ENCODE results near the gene GPR155. TPM values are rescaled to one million over a fixed set of nuclear protein-coding genes. Genes with fewer than 3 reads are reported as not detected.
A peak's percentile ranks its signal among the peaks of the same experiment; 100 is the strongest.
"Not testable (repeated sequence)": the region's sequence is repeated elsewhere in the genome, so short reads cannot be mapped to it uniquely, and the experiment has no call there.

Gene GPR155
- total RNA-seq, 1 experiment from 2014 or later: 2.1 TPM

DNA sequence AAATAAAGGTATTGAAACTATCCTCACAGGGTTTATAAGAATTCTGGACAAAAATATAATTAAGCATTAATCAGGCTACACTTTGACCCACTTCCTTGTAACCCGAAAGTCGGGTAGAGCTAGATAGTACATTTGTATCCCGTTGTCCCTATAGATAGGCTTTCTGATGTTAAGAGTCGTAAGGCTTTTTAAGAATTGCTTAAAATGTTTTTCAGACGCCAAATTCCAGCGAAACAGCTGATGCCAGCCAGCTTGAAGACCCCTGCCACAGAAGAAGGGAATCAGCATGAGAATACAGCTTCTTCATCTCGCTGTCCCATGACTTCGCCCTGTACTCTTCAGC, 962 bp upstream of the GPR155 start:
- TF ChIP-seq, protein P1, sequence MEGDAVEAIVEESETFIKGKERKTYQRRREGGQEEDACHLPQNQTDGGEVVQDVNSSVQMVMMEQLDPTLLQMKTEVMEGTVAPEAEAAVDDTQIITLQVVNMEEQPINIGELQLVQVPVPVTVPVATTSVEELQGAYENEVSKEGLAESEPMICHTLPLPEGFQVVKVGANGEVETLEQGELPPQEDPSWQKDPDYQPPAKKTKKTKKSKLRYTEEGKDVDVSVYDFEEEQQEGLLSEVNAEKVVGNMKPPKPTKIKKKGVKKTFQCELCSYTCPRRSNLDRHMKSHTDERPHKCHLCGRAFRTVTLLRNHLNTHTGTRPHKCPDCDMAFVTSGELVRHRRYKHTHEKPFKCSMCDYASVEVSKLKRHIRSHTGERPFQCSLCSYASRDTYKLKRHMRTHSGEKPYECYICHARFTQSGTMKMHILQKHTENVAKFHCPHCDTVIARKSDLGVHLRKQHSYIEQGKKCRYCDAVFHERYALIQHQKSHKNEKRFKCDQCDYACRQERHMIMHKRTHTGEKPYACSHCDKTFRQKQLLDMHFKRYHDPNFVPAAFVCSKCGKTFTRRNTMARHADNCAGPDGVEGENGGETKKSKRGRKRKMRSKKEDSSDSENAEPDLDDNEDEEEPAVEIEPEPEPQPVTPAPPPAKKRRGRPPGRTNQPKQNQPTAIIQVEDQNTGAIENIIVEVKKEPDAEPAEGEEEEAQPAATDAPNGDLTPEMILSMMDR (IDR thresholded peaks at IDR 0.05; ENCODE audit: unreplicated experiment): no peak
- H3K27ac Mint-ChIP-seq (ENCODE audit: unreplicated experiment): peak overlapping the region; percentile 90

DNA sequence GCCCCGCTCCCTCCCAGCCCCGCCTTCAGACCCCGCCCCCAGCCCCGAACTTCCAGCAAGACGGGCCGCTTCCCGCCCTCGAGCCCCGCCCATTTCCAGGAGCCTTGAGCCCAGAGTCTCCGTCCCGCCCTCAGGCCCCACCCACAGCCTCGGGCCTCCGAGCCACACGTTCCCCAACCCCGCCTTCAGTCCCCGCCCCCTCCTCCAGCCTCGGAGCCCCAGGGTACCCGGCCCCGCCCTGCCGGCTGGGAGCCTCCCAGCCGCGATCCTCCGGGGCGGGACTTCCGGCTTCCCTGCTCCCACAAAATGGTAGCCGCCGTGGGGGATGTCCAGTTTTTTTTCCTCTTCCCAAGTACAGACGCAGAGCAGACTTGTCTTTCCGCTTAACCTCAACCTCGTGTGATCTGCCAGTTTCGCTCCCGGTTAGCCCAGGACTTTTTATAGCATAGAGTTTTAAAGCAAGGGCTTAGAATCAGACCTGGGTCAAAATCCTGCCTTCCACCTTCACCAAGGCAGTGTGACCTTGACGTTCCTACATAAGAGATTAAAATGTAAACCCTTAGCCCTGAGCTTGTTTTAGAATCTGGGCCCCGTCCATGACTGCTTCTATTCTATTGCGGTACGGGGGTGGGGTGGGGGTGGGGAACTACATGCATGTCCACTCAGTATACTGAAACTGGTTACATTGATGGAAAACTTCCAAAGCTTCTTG, 435 bp upstream of the GPR155 start:
- intact Hi-C loops (cut with micrococcal nuclease; ENCODE audit: unreplicated experiment): no loop called here
- DNase-seq: peak; percentile 98
- TF ChIP-seq, protein P1 (IDR thresholded peaks at IDR 0.05; ENCODE audit: unreplicated experiment): no peak
- Mint-ChIP-seq H3K4me3 (ENCODE audit: low read depth, unreplicated experiment) (peak overlapping the region; percentile 77), H3K27me3 (ENCODE audit: unreplicated experiment) (no peaks in the 10 kb centered on the region), H3K4me1 (ENCODE audit: low read depth, unreplicated experiment) (peaks cover 8% of the 10 kb centered on the region), H3K36me3 (ENCODE audit: insufficient read depth, unreplicated experiment) (peaks cover 21% of the 10 kb centered on the region), H3K27ac (ENCODE audit: unreplicated experiment) (peak overlapping the region; percentile 90), H3K9me3 (ENCODE audit: low read depth, unreplicated experiment) (no peaks in the 10 kb centered on the region)
- CTCF ChIA-PET: interaction anchor here (1.3 kb wide), 1 partner anchor 24 kb away, joined by 5 read pairs; no protein-coding TSS in a partner anchor
- no TSS peak for BruUV-seq (replicated peaks)

More for the DNA sequence above, 962 bp upstream of the GPR155 start:
- intact Hi-C loops (cut with micrococcal nuclease; ENCODE audit: unreplicated experiment): no loop called here
- Mint-ChIP-seq H3K9me3 (ENCODE audit: low read depth, unreplicated experiment) (no peaks in the 10 kb centered on the region), H3K4me1 (ENCODE audit: low read depth, unreplicated experiment) (peaks cover 8% of the 10 kb centered on the region), H3K4me3 (ENCODE audit: low read depth, unreplicated experiment) (peak overlapping the region; percentile 77), H3K36me3 (ENCODE audit: insufficient read depth, unreplicated experiment) (peaks cover 21% of the 10 kb centered on the region), H3K27me3 (ENCODE audit: unreplicated experiment) (no peaks in the 10 kb centered on the region)
- CTCF ChIA-PET: interaction anchor here (1.3 kb wide), 1 partner anchor 25 kb away, joined by 5 read pairs; no protein-coding TSS in a partner anchor
- no peak for DNase-seq
- BruUV-seq (replicated peaks): TSS peak; percentile 89

DNA sequence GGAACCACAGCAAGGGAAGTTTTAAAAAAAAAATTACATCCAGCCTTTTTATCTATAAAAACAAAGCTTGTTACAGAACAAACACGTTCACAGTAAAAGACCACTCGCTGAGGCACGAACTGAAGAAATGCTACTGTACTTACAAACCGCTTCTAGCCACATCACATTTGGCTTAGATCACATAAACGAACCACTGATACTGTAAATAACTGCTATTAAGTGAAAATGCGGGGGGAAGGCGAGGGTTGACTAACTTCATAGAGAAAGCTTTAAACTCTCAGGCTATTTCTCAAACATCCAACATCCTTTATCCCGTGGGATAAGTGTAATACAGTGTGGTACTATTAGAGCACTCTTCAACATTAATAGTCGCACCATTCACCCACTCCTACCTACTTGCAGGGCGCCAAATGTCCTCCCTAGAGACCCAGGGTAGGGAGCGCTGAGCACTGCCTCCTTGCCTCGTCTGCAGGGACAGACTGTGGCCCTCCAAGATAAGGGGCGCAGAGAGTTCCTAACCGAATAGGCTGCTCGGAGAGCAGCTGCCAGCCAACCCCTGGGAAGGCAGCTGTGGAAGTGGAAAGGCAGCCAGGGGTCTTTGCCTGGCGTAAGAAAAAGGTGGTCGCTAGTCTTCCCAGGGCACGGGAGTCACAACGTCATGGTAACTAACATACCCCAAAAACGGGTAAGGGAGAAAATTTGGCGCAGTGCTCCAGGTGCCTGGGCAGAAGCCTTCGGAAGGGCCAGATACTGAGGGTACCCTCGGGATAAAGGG, 854 bp downstream of the GPR155 start:
- Mint-ChIP-seq H3K9me3 (ENCODE audit: low read depth, unreplicated experiment) (no peaks in the 10 kb centered on the region), H3K4me1 (ENCODE audit: low read depth, unreplicated experiment) (peaks cover 8% of the 10 kb centered on the region), H3K4me3 (ENCODE audit: low read depth, unreplicated experiment) (peak overlapping the region; percentile 77), H3K27ac (ENCODE audit: unreplicated experiment) (peak overlapping the region; percentile 25), H3K27me3 (ENCODE audit: unreplicated experiment) (no peaks in the 10 kb centered on the region), H3K36me3 (ENCODE audit: insufficient read depth, unreplicated experiment) (peaks cover 21% of the 10 kb centered on the region)
- TF ChIP-seq, protein P1 (IDR thresholded peaks at IDR 0.05; ENCODE audit: unreplicated experiment): no peak
- DNase-seq: peak; percentile 9
- no TSS peak for BruUV-seq (replicated peaks)
- CTCF ChIA-PET: interaction anchor here (0.6 to 0.7 kb wide), 4 partner anchors 11 to 1909 kb away, joined by 3 to 6 read pairs (median 4); no protein-coding TSS in a partner anchor
- intact Hi-C loops (cut with micrococcal nuclease; ENCODE audit: unreplicated experiment): no loop called here

DNA sequence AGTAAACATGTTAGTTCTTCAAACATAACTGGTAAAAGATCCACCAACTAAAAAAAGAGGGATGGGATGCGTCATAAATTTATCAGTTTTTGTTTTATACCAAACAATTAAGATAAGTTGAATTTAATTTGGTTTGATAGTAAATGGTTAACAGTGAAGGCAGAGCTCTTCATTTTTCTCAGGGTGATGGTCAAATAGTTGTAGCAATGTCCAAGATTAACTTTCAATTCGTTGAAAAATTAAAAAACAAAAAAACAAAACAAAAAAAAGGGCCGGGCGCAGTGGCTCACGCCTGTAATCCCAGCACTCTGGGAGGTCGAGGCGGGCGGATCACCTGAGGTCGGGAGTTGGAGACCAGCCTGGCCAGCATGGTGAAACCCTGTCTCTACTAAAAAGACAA, 1.8 kb downstream of the GPR155 start:
- H3K27ac Mint-ChIP-seq (ENCODE audit: unreplicated experiment); DNase-seq; BruUV-seq (replicated peaks); H3K4me3 Mint-ChIP-seq (ENCODE audit: low read depth, unreplicated experiment); H3K9me3 Mint-ChIP-seq (ENCODE audit: low read depth, unreplicated experiment); intact Hi-C loops (cut with micrococcal nuclease; ENCODE audit: unreplicated experiment); H3K4me1 Mint-ChIP-seq (ENCODE audit: low read depth, unreplicated experiment); H3K27me3 Mint-ChIP-seq (ENCODE audit: unreplicated experiment): not testable (repeated sequence)
- CTCF ChIA-PET: interaction anchor here (0.6 kb wide), 2 partner anchors 10 to 59 kb away, joined by 3 to 4 read pairs; no protein-coding TSS in a partner anchor
- peaks cover 21% of the 10 kb centered on the region for H3K36me3 Mint-ChIP-seq (ENCODE audit: insufficient read depth, unreplicated experiment)

All from Calu3 (cell line).